GM18508 (cell line): ENCODE data around the gene SCAANT1.

Source experiments
- ATAC-seq: cut with Tn5 transposase; IDR thresholded peaks from one replicate; pipeline ENCODE4 v1.9.1; 2021; ENCODE audit warnings: moderate number of reproducible peaks; ENCODE audit not compliant: insufficient read depth, unreplicated experiment

Gene SCAANT1

DNA sequence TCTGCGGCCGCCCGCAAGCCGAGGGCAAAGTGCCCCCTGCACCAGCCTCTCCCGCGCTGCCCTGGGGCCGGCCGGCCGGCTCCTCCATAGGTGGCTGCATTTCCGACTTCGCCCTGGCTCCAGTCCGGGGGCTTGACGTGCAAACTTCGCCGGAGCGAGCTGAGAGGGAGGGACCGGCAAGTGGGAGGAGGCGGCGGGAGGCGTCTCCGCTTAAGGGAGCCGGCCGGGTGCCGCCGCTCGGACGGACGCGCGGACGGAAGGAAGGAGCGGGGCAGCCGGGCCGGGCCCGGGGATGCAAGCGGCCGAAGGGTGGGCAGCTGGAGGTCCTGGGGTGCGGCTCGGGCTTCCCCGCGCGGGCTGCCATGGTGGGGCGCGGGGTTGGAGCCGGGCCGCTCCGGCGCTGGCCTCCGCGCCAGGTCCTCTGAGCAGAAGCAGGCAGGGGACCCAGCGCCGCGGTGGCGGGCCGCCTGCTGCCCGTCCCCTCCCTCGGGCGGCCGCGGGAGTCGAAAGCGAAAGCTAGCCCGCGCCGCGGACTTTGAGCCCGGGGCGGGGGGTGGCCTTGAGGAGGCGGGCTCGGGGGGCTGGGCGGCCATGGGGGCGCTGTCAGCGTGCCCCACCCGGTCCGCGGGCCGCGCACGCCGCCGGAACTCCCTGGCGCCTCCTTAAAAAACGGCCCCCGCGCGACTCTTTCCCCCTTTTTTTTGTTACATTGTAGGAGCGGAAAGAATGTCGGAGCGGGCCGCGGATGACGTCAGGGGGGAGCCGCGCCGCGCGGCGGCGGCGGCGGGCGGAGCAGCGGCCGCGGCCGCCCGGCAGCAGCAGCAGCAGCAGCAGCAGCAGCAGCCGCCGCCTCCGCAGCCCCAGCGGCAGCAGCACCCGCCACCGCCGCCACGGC lies at the start of gene SCAANT1:
Gene SCAANT1, minus strand, starts transcription at position 511 of the 895 bp plus-strand sequence.
- ATAC-seq: peak; percentile 75

DNA sequence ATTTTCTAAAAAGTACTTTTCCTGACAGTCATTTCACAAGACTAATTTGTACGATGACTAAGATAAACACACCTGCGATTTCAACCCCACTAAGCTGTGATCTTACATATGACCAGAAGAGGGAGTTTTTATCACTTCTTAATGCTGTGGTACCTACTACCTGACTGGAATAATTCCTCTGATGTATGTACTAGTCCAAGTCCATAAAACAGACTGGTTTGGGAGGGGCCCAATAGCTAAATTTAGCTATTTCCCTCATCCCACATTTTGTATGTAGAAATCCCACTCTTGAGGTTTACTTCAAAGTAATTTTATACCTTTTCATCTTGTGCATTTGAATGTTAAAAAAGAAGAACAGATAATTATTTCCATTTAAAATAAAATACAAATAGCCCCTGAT lies 49.7 kb upstream of the SCAANT1 start:
- ATAC-seq: peak; percentile 54

- no peak for ATAC-seq
These were observed 48.0 kb upstream of the SCAANT1 start for GRCh38 chr3:63960048-63960711.

- ATAC-seq: no peak
These were observed 47.0 kb upstream of the SCAANT1 start for GRCh38 chr3:63959146-63959545.

DNA sequence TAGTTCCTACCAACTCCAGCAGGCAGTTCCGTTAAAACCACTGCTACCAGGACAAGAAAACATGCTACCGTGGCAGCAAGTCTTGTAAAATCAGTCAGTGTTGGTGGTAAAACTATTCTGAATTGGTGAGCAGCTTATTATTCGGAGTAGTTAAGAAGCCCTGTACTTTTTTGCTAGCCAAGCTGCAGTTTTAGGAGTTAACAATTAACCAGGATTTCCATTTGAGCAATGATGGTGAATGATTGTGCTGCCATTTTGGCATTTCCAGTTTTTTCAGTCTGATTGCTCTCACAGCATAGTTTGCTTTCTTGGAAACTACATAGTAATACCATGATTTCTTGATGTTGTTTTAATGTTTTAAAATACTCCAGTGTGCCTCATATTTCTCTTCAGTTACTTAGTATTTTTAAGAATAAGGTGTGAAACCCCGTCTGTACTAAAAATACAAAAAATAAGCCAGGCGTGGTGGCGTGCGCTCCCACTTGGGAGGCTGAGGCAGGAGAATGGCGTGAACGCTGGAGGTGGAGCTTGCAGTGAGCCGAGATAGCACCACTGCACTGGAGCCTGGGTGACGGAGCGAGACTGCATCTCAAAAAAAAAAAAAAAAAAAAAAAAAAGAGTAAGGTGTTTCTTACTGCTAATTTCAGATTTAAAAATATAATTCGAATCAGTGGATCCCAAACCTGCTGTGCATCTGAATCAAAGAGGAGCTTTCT lies 43.8 kb upstream of the SCAANT1 start:
- no peak for ATAC-seq

GRCh38 chr3:63955036-63955650 lies 43.0 kb upstream of the SCAANT1 start:
- ATAC-seq: no peak

DNA sequence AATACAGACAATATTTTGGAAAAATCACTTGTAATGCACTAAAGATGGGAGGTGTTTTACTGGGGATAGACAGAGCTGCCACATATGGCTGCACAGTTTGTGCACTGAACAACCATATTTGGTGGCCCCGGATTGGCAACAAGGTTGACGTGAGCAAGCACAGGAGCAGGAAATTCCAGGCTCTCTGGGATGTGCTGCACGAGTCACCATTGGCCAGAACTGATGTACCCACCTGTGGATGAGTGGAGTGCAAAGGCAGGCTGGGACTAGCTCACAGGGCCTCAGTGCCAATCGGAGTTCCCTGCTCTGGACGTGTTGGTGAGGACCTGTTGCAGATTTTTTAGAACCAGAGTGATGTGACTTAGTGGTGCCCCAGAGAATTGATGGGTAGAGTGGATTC lies 42.0 kb upstream of the SCAANT1 start:
- no peak for ATAC-seq

GRCh38 chr3:63952248-63952594 lies 40.0 kb upstream of the SCAANT1 start:
- ATAC-seq: no peak

DNA sequence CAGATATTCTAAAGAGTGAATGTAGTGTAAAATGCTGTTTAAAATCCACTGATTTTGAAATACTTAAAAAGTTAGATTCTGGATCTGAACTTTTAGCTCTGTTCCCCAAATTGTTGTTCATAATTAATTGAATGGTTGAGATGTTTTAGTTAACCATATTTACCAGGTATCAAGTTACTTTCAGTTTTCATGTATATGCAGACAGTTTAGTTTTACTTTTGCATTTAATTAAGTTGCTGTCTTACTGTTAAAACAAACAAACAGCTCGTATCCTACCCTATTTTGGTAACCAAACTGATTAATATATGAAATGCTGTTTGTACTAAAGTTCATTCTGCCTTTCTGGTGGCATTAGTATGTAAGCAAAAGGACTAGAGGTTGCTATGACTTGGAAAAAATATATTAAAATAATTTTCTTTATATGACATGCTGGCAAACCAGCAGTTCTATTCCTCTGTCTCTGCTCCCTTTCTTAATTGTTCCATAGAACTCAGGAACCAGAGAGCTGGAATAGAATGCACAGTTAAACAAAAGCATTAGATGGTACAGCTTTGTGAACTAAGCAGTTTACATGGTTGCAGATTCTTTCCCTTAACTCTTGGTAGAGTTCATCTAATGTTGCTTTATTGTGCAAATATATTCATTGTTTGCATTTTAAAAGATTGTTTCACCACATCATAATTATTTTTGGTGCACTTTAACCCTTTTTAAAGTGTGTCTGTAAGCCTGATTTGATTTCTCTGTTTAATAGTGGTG lies 39.5 kb upstream of the SCAANT1 start:
- no peak for ATAC-seq

- ATAC-seq: no peak
These were observed 38.5 kb upstream of the SCAANT1 start for GRCh38 chr3:63950698-63951097.

- ATAC-seq: no peak
These were observed 36.8 kb upstream of the SCAANT1 start for GRCh38 chr3:63949005-63949404.

- ATAC-seq: no peak
These were observed 35.4 kb upstream of the SCAANT1 start for GRCh38 chr3:63947594-63947993.

DNA sequence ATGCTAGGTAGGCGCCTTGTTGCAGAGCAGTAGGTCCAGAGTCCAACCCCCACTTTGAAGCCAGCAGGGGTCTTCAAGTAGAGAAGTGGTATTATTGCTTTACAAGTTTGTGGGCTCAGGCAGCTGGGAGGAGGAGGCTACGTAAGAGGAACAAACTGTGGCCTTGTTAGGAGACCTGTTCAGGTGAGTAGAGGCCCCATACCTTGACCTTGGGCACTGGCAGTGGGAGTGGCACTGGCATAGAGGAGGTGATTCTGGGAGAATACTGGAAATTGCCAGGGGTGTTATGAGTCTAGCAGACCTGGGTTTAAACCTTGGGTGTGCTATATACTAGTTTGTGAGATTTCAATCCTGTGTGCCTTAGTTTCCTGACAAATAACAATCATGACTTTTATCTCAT lies 34.6 kb upstream of the SCAANT1 start:
- no peak for ATAC-seq

- no peak for ATAC-seq
These were observed 33.4 kb upstream of the SCAANT1 start for GRCh38 chr3:63945558-63946096.

DNA sequence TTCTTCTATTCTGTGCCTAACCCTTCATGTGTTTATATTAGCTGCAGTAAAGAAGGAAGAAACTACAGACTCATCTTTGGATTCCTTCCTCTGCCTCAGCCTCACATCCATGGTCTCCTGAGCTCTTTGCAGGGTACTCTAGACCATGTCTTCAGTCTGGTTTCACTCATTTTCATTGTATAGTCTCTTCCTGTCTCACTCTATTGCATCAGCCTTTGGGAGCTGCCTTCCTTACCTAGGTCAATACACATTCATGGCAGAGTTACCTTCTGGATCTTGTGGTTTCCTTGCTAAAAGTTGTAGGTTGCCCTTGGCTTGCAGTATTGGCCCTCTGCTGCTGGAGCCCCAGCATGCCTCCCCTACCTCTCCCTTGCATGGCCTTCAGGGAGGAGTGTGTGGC lies 31.5 kb upstream of the SCAANT1 start:
- no peak for ATAC-seq

GRCh38 chr3:63942528-63942927 lies 30.3 kb upstream of the SCAANT1 start:
- no peak for ATAC-seq

GRCh38 chr3:63940389-63940757 lies 28.2 kb upstream of the SCAANT1 start:
- ATAC-seq: no peak

DNA sequence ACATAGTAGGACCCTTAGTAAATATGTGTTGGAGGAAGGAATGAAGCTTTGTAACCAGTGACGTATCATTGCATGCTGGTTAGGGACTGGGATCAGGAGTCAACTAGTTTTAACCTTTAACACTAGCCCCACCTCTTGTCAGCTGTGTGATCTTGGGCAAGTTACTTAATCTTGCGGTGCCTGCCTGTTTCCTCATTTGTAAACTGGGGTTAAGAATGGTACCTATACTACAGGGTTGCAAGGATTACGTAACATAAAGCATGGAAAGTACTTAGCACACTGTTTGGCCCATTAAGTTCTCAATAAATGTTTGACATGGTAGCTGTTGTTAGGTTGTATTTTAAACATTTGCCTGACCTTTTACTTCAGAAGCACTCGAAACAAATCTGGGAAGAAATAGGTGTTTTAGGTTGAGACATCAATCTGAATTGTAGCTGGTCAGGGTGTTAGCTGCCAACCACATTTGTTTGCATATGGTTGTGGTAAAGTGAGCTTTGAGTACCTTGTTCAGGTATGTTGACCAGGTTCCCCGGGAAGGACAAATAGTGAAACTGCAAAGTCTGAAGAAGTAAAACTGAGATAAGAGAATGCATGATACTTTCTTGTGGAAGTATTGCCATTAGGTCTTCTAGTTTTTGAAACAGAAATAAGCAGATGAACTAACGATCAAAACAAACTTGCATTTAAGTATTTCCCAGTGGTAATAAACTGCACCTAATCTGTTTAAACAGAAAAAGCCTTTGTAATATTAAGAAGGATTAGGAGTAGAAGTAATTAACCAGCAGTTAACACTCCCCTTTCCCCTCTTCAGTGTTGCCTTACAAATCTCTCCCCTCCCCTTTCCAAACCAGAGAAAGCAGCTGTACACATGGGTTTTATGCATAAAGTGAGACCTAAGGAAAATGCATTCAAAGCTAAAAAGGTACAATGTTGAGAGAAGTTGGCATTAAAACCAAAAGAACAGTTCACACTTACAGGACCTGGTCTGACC lies 25.8 kb upstream of the SCAANT1 start:
- peak; percentile 51 for ATAC-seq

GRCh38 chr3:63936925-63937324 lies 24.7 kb upstream of the SCAANT1 start:
- no peak for ATAC-seq
